SK-N-SH treated with all-trans-retinoic acid at 6 μM for 48 hours (cell line): ENCODE measurements around the gene TM7SF2.

Experiments
- CREB5 ChIP-seq: fragments of 250-450 bp; sonication (Bioruptor Pico); IDR thresholded peaks from 2 replicates; pipeline ENCODE4 v1.5.1; 2020; ENCODE audit warnings: low read depth, mild to moderate bottlenecking, moderate library complexity
- GLIS3 ChIP-seq: fragments of 250-450 bp; sonication (Bioruptor Pico); IDR thresholded peaks from 2 replicates; pipeline ENCODE4 v1.5.0; 2020; ENCODE audit warnings: mild to moderate bottlenecking, moderate library complexity
- PATZ1 ChIP-seq: fragments of 250-450 bp; sonication (Bioruptor Pico); IDR thresholded peaks from 2 replicates; pipeline ENCODE4 v1.8.0; 2020; ENCODE audit warnings: mild to moderate bottlenecking, moderate library complexity, borderline replicate concordance
- RARB ChIP-seq: fragments of 250-450 bp; sonication (Bioruptor Pico); IDR thresholded peaks from 2 replicates; pipeline ENCODE4 v1.8.0; 2021; ENCODE audit warnings: mild to moderate bottlenecking, moderate library complexity
- ZC3H10 ChIP-seq: fragments of 250-450 bp; sonication (Bioruptor Pico); IDR thresholded peaks from 2 replicates; pipeline ENCODE4 v1.5.1; 2021; ENCODE audit warnings: mild to moderate bottlenecking, moderate library complexity
- ZNF565 ChIP-seq: fragments of 450-650 bp; formaldehyde crosslinking; conservative IDR thresholded peaks from 2 replicates; pipeline ENCODE4 v1.5.0; 2020; ENCODE audit warnings: low read depth, mild to moderate bottlenecking, moderate library complexity

- TF ChIP-seq CREB5 (no peak), ZNF565 (CRISPR knock-in tag) (no peak), PATZ1 (CRISPR knock-in tag) (no peak), RARB (CRISPR knock-in tag) (no peak), ZC3H10 (CRISPR knock-in tag) (no peak), GLIS3 (CRISPR knock-in tag) (no peak)
Measured at GRCh38 chr11:65110354-65110861, 1.3 kb upstream of the TM7SF2 start.
